Muscle of back (tissue), 11 donors: ENCODE results near the gene ZGPAT. TPM values are rescaled to one million over a fixed set of nuclear protein-coding genes. Genes with fewer than 3 reads are reported as not detected.

Experiments used
- DNase-seq, 3 donors: peaks; one replicate each; pipeline versions ENCODE4 v3.0.0 to v3.0.0-alpha.2; 2013
- polyA plus RNA-seq, 10 donors: library from polyadenylated mRNA; unstranded; fragments of 120-200 nt; gene quantifications; one replicate each; pipeline ENCODE4 v1.2.1, GENCODE V29; 2013; ENCODE audit not compliant: insufficient read length in 10 of 10

ZGPAT gene
- polyA plus RNA-seq, 10 donors, result 10.5 to 15.1 (median 12.9) TPM

GRCh38 chr20:63732118-63733095 is 24.6 kb downstream of the ZGPAT start:
- no peak for DNase-seq

DNA sequence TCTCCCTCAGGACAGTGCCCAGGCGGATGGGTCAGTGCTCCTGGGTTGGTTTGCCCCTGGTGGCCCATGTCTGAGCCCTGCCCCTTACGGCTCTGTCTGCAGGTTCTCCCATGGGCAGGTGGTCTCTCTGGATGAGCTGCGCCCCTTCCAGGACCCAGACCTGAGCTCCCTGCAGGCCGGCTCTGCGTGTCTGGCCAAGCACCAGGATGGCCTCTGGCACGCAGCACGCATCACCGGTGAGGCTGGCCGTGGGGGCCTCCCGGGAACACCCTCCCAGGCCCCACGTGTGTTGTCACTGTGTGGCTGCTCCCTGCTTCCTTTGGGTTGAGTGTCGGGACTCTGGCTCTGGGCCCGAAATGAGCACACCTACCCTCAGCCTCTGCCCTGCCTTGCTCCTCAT is 25.3 kb downstream of the ZGPAT start:
- no peak for DNase-seq

- no peak for DNase-seq
Measured at GRCh38 chr20:63733579-63734081, 25.8 kb downstream of the ZGPAT start.

DNA sequence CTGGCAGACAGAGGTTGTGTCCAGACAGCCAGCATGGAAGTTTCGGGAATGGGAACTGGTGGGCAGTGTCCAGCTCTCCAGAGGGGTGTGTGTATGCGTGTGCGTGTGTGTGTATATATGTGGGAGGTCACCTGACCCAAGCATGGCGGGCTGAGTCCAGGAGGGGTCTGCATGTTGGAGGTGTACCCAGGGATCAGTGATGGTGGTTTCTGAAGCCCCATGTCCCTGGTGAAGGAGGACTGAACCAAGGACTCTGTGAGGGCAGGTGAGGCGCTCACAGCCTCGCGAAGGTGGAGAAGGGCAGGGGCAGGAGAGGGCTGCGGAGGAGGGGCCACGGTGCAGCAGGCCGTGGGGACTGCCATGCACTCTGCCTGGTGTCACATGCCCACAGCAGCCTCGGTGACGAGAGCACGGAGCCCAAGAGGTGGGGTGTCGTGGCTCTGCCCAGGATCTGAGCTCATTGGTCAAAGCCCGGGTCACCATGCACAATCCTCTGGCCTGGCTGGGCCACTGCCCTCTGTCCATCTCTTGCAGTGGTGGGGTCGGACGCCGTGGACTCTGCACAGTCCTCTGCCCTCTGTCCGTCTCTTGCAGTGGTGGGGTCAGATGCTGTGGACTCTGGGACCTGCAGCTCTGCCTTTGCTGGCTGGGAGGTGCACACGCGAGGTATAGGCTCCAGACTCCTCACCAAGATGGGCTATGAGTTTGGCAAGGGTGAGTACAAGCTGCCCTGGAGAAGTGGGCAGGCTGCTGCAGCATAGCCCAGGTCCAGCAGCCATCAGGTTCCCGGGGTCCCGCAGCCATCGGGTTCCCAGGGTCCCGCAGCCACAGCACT is 26.5 kb downstream of the ZGPAT start:
- no peak for DNase-seq

DNA sequence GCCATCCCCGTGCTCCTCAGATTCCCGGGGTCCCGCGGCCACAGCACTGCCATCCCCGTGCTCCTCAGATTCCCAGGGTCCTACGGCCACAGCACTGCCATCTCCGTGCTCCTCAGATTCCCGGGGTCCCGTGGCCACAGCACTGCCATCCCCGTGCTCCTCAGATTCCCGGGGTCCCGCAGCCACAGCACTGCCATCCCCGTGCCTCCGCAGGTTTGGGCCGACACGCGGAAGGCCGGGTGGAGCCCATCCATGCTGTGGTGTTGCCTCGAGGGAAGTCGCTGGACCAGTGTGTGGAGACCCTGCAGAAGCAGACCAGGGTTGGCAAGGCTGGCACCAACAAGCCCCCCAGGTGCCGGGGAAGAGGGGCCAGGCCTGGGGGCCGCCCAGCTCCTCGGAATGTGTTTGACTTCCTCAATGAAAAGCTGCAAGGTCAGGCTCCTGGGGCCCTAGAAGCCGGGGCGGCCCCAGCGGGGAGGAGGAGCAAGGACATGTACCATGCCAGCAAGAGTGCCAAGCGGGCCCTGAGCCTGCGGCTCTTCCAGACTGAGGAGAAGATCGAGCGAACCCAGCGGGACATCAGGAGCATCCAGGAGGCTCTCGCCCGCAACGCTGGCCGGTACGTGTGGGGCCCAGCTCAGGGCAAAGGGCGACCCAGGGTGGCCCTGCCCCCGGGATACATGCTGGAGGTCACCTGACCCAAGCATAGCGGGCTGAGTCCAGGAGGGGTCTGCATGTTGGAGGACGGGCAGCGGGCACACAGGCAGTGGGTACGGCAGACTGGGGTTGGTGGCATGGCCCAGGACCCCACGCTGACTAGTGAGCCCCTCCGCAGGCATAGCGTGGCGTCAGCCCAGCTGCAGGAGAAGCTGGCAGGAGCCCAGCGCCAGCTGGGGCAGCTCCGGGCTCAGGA is 27.4 kb downstream of the ZGPAT start:
- DNase-seq, result peak in 1 of 3 donors; percentile 44

- DNase-seq, result peak in 1 of 3 donors; percentile 41
Measured at GRCh38 chr20:63735859-63736718, 28.2 kb downstream of the ZGPAT start, which contains the start of gene LIME1. Gene LIME1 (plus strand): TSS chr20:63736664. CDS start chr20:63737550, 886 bp downstream.

GRCh38 chr20:63736893-63737694 is 29.3 kb downstream of the ZGPAT start:
- DNase-seq, result peak in 1 of 3 donors; percentile 24

GRCh38 chr20:63737695-63737944 is 29.8 kb downstream of the ZGPAT start:
- no peak for DNase-seq

GRCh38 chr20:63737945-63738686 is 30.3 kb downstream of the ZGPAT start:
- peak in 1 of 3 donors; percentile 51 for DNase-seq

DNA sequence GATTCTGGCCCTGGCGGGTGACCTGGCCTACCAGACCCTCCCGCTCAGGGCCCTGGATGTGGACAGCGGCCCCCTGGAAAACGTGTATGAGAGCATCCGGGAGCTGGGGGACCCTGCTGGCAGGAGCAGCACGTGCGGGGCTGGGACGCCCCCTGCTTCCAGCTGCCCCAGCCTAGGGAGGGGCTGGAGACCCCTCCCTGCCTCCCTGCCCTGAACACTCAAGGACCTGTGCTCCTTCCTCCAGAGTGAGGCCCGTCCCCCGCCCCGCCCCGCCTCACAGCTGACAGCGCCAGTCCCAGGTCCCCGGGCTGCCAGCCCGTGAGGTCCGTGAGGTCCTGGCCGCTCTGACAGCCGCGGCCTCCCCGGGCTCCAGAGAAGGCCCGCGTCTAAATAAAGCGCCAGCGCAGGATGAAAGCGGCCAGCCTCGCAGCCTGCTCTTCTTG is 30.9 kb downstream of the ZGPAT start:
- DNase-seq, result peak; percentile 57 to 87 (median 70)

- DNase-seq, result peak; percentile 88 to 93 (median 91)
Measured at GRCh38 chr20:63739130-63740069, 31.6 kb downstream of the ZGPAT start, which contains the start of gene SLC2A4RG. Gene SLC2A4RG (plus strand): TSS chr20:63739776. CDS start chr20:63739913, 137 bp downstream.

DNA sequence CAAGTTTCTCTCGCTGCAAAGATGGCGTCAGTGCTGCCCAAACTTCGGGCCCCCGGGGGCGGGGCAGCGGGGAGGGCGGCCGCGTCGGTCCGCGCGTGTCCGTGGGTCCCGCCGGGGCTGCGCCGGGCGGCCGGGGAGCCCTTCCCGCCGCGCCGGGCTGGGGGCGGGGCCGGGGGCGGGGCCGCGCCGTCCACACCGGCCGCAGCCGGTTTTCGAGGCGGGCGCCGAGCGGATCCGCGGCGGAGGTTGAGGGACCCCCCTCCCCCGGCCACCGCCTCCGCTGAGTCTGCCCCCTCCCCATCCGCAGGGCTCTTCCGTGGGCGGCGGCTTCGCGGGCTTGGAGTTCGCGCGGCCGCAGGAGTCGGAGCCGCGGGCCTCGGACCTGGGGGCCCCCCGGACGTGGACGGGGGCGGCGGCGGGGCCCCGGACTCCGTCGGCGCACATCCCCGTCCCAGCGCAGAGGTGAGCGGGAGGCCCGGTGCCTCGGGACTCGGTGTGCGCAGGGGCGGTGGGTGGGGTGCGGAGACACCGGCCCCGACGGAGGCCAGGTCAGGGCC is 32.3 kb downstream of the ZGPAT start:
- DNase-seq, result peak; percentile 53 to 82 (median 66)

DNA sequence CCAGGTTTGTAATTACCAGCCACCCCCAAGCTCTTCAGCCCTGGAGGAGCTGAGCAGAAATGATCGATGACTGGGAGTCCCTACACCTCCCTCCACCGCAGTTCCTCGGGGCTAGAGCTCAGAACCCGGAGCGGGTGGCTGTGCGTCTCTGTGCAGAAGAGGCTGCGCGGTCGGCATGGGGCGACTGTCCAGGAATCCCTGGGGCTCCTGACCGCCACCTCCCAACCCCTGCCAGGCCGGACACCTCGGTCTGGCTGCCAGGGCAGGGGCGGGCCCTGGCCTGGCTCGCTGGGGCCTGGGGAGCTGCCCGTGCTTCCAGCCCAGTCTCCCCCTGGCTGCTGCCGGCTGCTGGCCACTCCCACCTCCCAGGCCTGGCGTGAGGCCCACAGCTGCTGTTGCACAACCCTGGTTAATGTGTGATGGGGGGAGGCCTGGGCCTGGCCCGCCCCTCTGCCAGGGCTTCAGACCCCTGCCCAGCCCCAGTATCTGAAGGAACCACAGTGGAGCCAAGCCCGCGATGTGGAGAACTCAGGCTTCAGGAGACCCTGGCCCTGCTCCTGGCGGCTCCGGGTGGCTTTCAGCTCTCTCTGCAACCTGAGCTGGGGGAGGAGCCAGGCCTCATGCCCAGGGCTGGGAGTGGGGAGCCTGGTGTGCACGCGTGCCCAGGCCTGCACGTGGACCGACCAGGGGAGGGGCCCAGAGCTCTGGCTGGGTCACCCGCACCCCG is 33.0 kb downstream of the ZGPAT start:
- DNase-seq, result peak; percentile 92 to 97 (median 93)

DNA sequence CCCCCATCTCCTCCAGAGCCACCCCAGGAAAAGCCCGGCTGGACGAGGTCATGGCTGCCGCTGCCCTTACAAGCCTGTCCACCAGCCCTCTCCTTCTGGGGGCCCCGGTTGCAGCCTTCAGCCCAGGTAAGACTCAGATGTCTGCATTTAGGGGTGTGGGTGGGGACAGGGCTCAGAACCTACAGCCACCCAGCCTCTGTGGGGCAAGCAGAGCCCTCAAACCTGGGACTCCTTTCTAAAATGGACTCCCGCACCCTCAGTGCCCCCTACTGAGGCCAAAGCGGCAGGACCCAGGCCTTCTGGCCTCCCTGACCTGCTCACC is 33.5 kb downstream of the ZGPAT start:
- no peak for DNase-seq

DNA sequence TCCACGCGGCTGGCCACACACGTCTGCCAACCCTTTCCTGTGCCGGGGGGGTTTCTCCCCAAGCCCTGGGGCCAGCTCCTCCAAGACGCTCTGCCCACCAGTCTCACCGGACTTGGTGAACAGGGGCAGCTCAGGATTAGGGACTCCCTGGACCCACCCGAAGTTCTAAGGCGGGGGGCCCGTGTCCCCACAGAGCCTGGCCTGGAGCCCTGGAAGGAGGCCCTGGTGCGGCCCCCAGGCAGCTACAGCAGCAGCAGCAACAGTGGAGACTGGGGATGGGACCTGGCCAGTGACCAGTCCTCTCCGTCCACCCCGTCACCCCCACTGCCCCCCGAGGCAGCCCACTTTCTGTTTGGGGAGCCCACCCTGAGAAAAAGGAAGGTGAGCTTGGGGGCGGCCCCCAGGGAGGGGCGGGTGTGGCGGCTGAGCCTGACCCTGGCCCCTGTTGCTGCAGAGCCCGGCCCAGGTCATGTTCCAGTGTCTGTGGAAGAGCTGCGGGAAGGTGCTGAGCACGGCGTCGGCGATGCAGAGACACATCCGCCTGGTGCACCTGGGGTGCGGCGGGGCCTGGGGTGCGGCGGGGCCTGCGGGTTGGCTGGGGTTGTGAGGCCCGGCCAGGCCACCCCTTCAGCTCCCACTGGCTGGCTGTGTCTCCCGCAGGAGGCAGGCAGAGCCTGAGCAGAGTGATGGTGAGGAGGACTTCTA is 34.0 kb downstream of the ZGPAT start:
- no peak for DNase-seq
